Mesenteric fat pad (tissue), 1 donor: ENCODE measurements around the gene TAS2R1. TPM values are rescaled to one million over a fixed set of nuclear protein-coding genes. Genes with fewer than 3 reads are reported as not detected.
"Not testable (repeated sequence)": the region's sequence is repeated elsewhere in the genome, so short reads cannot be mapped to it uniquely, and the experiment has no call there.

Source experiments
- DNase-seq: peaks from one replicate; pipeline ENCODE4 v3.0.0-alpha.2; 2020; ENCODE audit warnings: low spot score
- total RNA-seq: library from RNA; stranded (reverse); fragmentation: NEBNext Ultra II Directional; extraction: Animal tissue kit (Norgen Biotek cat#: 25700); gene quantifications from one replicate; pipeline ENCODE4 v1.2.1, GENCODE V29; 2021
- donor health status: DM: yes; HTN: yes; CAD: no.

TAS2R1 gene
- total RNA-seq, 1 donor from 2014 or later = not detected

- no peak for DNase-seq
Observed at GRCh38 chr5:9622971-9623421, 7.2 kb downstream of the TAS2R1 start.

GRCh38 chr5:9621379-9621903 is 8.7 kb downstream of the TAS2R1 start:
- no peak for DNase-seq

- no peak for DNase-seq
Observed at GRCh38 chr5:9619331-9620092, 10.6 kb downstream of the TAS2R1 start.

- no peak for DNase-seq
Observed at GRCh38 chr5:9617739-9618504, 12.2 kb downstream of the TAS2R1 start.

DNA sequence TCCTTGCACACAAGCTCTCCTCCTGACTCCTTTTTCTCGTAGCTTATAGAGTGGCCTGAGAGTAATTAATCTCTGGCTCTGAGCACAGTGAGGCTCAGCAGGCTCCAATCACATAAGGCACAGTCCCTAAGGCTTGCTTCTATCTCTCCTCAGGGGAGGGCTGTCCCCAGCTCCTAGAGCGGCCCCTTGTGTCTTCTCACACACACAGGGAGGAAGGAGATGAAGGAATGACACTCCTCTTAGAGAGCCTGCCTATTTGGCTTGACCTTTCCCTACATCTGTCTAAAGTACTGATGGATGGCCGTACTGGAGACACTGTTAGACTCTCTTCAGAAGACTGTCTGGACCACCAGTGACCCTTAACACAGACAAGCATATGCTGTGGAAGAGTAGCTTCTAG is 12.9 kb downstream of the TAS2R1 start:
- no peak for DNase-seq

- no peak for DNase-seq
Observed at GRCh38 chr5:9615331-9615730, 14.8 kb downstream of the TAS2R1 start.

DNA sequence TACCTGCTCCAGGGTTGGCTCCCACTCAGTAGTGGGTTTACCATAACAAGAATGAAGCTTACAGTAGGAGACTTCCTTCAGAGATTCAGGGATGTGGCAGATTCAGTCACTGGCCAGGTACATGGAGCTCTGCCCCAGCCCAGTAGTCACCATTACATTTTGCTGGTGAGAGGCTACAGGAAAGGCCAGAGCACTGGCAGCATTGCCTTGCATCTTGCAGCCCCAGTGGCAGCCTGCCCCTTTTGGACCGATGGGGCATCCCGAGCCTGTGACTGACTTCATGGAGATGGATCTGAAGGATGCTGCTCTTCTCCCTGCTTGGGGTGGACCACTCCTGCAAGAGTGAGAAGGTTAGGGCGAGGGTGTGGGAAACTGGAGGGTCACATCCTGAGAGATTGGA is 16.8 kb downstream of the TAS2R1 start:
- DNase-seq = no peak

DNA sequence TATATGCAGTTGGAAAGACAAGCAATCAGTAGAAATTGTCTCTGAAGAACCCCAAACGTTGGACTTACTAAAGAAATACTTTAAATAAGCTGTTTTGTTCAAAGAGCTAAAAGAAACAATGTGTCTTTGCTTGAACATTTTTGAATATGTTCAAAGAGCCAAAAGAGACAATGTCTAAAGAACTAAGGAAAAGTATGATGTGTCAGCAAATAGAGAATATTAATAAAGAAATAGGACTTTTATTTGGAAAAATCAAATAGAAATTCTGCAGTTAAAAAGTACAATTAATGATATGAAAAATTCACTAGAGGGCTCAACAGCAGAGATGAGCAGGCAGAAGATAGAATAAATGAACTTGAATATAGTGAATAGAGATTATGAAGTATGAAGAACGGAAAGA is 19.2 kb downstream of the TAS2R1 start:
- DNase-seq = no peak

DNA sequence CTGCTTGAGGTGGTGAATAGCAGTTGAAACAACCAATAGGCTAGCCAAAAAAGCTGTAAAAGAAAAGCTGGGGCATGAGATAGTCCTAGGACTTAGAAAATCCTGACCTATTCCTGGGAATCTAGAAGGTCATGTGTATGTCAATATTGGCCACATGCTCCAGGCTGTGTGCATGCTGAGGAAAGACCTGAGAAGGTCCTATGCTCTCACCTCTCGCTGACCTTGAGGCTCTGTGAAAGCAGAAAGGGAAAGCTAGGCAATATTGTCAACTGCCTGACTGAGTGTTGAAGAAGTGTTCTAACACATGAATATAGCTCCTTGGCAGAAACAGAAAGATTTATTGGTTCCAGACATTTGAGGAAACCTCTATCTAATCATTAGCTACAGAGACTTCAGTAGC is 19.8 kb downstream of the TAS2R1 start:
- no peak for DNase-seq

- no peak for DNase-seq
Observed at GRCh38 chr5:9608093-9608492, 22.1 kb downstream of the TAS2R1 start.

DNA sequence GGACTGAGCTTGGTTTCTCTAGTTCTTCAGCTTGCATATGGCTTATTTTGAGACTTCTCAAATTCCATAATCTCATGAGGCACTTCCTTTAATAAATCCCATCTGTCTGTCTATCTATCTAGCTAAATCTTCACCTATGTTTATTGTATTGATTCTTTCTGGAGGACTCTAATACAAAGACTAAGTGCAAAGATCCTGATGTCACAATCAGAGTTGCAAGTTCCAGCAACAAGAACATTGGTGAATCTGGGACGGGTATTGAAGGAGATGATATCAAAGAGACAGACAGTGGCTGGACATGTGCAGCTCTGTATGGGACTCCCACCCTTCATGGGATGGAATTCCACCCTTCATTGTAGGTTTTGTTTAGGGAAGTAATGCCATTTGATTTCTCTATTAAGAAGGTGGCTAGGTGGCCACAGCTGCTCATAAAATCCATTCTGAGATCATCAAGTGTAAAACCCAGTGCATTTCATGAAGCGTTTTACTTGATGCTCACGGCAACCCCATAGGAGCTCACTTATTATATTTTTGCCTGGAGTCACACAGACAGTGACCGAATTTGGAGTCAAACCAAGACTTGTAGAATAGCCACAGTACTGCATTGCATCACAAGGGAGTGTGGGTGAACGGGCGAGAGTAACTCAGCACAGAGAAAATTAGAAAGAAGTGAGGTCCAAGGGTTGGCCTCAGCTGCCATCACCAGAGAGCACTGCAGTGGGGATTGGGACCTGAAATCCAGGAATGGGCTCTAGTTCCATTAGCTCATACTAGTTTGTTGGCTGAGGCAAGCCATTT is 24.9 kb downstream of the TAS2R1 start:
- no peak for DNase-seq

DNA sequence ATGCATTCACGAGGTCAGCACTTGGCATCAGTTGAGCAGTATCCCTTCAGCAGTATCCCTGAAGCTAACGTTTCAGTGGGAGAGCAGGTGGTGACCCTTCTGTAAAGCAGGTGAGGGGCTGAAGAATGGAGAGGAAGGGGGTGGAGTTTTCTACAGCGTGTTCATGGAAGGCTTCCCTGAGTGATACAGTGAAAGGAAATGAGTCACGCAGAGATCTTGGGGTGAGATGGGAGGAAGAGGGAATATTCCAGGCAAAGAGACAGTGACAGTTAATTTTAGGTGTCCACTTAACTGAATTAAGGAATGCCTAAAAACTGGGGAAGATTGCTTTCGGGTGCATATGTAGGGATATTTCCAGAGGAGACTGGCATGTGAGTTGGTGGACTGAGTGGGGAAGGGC is 25.7 kb downstream of the TAS2R1 start:
- DNase-seq = no peak

DNA sequence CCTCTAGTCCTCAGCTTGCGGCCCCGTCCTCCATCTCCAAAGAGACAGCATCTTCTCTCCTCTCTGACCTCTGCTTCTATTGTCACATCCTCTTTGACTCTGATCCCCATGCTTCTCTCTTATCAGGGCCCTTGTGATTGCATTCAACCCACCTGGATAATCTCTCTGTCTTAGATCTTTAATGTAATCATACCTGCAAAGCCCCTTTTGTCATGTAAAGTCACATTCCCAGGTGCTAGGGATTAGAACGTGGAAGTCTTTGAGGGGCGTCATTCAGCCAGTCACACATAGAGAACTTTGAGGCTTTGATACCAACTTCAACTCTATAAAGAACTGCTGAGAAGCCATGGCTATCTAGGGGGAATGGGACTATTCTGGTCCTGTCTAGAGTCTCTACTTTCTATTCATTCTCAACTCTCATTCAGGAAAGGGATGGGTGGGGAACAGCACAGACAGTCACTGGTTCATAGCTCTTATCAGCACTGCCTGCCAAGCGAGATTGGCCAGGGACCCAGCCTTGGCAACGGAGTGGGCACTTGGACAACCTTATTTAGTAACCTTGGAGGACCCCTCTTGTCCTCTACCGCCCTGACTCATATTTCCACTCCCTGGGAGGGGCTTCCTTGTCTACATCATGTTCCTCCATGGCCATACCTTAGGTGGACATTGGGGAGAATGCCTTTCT is 29.0 kb downstream of the TAS2R1 start:
- DNase-seq = no peak

GRCh38 chr5:9599391-9599790 is 30.8 kb downstream of the TAS2R1 start:
- DNase-seq = no peak

DNA sequence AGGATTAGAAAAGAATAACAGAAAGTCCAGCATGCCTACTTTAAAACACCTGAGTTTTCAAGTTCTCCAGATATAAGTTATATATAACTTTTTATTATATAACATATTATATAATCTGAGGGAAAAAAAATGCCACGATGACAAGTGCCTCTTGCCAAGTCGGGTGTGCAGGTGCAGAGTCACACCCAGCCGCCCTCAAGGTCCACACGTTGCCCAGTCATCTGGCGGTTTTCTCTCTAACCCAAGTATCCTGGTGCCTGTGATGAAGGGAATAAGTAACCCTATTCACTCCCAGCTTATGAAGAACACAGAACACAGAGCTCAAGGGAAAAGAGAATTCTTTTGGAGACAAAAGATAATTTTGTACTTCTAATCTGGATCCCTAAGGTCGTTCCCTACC is 31.8 kb downstream of the TAS2R1 start:
- DNase-seq = not testable (repeated sequence)

- DNase-seq = not testable (repeated sequence)
Observed at GRCh38 chr5:9597322-9597721, 32.8 kb downstream of the TAS2R1 start.

- no peak for DNase-seq
Observed at GRCh38 chr5:9596824-9597223, 33.3 kb downstream of the TAS2R1 start.

DNA sequence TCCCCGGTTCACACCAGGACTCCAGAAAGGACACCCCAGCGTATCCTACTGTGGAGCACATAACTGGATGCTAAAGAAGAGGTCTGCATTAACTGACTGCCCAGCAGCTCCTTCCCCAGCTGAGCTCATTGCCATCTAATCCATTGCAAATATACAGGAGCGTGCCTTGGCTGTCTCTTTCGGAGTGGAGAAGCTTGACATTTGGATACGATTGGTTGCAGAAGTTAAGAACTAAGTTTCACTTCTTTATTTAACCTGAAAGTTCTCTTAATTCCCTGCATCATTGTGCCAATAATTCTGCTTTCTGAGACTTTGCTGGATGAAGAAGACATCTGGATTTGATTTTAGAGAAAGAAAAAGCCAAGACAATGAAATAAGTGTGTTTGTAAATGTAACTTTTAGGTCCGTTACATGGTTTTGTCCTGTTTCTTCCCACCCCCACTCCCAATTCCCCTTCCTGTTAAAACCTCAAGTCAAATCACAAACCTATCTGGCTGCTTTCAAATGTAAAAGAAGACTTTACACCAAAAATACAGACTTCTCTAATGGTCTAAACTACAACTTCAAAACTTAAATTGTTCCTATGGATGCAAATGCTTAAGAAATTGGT is 33.9 kb downstream of the TAS2R1 start:
- DNase-seq = no peak

DNA sequence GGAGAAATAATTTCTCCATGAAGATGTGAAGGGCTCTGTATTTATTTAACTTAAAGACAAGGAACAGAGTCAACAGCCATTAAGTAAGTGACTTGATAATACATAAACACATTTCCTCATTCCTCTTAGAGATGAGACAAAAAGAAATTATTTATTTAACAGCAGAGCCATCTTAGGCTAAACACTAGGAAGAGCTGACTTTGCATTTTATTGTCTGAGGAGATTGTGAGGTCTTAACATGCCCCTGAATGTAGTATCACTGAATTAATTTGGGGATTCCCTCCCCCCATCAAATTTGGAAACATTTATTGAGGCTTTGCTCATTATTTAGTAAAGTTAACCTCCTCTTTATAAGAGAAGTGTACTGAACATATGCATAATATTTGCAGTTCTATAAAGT is 35.2 kb downstream of the TAS2R1 start:
- no peak for DNase-seq

GRCh38 chr5:9589049-9589835 is 40.9 kb downstream of the TAS2R1 start:
- no peak for DNase-seq
